Measurements from ENCODE around the gene KRT7.
A peak's percentile ranks its signal among the peaks of the same experiment; 100 is the strongest.

KRT7 gene

GRCh38 chr12:52263761-52264434 lies 30.9 kb downstream of the KRT7 start:
- TF ChIP-seq CTCF (conservative IDR thresholded peaks at IDR 0.05; ENCODE audit: low read length): no peak
- no peak for DNase-seq (ENCODE audit: low read depth)
- no peak overlapping the region for H3K4me3 ChIP-seq (ENCODE audit: low read length)

DNA sequence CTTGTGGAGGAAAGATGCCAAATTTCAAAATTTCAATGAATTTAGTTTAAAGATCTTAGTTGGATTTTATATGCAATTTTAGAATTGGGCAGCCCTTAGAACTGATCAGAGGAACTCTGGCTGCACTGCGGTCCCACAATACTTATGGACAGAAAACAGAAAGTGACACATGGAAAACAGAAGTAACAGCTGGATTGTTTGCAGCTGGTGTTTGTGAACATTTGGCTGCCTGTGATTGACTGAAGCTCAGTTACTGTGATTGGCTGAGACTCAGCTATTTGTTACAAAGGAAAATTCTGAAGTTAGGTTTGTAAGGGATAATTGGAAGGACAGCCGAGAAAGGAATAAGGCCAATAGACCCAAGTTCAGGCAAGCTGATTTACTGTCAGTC lies 31.4 kb downstream of the KRT7 start:
- no peak overlapping the region for H3K4me3 ChIP-seq (ENCODE audit: low read length)
- no peak for TF ChIP-seq CTCF (conservative IDR thresholded peaks at IDR 0.05; ENCODE audit: low read length)
- no peak for DNase-seq (ENCODE audit: low read depth)

DNA sequence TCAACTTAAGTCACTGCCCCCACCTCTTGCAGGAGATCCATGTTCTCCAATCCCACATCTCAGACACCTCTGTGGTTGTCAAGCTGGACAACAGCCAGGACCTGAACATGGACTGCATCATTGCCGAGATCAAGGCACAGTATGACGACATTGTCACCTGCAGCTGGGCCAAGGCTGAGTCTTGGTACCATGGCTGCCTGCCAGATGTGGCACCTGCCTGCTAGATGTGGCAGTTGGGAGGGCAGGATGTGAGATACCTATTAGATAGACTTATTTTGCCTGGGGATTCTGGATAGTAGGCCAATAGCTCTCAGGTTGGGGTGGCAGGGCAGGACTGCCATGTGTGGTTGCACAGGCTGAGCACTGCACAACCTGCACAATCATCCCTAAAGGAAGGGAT lies 33.5 kb downstream of the KRT7 start:
- no peak overlapping the region for H3K4me3 ChIP-seq (ENCODE audit: low read length)
- no peak for TF ChIP-seq CTCF (conservative IDR thresholded peaks at IDR 0.05; ENCODE audit: low read length)
- no peak for DNase-seq (ENCODE audit: low read depth)

- no peak for DNase-seq (ENCODE audit: low read depth)
- no peak for TF ChIP-seq CTCF (conservative IDR thresholded peaks at IDR 0.05; ENCODE audit: low read length)
- no peak overlapping the region for H3K4me3 ChIP-seq (ENCODE audit: low read length)
These were observed 34.2 kb downstream of the KRT7 start for GRCh38 chr12:52267266-52267665.

DNA sequence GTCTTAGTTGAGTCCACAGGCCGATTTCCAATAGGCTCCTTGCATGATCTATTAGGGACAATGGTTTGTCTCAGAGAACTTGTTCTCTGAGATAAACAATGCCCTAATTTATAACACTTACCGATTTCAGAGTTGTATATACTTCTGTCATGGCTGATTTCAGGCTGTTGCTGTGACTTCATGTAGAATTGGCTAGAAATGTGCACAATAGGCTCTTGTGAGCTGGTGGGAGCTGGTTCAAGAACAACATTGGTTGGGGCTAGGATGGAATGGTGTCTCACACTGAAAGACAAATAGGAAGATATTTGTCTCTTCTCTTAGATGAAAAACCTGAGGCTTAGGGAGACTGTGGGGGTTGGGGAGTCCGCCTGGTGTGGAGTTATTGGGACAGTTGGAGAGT lies 34.7 kb downstream of the KRT7 start:
- H3K4me3 ChIP-seq (ENCODE audit: low read length): no peak overlapping the region
- TF ChIP-seq CTCF (conservative IDR thresholded peaks at IDR 0.05; ENCODE audit: low read length): no peak

GRCh38 chr12:52268212-52268611 lies 35.2 kb downstream of the KRT7 start:
- no peak for TF ChIP-seq CTCF (conservative IDR thresholded peaks at IDR 0.05; ENCODE audit: low read length)
- peak; percentile 57 for DNase-seq (ENCODE audit: low read depth)
- no peak overlapping the region for H3K4me3 ChIP-seq (ENCODE audit: low read length)

More for the DNA sequence above, 34.7 kb downstream of the KRT7 start:
- DNase-seq (ENCODE audit: low read depth): no peak

DNA sequence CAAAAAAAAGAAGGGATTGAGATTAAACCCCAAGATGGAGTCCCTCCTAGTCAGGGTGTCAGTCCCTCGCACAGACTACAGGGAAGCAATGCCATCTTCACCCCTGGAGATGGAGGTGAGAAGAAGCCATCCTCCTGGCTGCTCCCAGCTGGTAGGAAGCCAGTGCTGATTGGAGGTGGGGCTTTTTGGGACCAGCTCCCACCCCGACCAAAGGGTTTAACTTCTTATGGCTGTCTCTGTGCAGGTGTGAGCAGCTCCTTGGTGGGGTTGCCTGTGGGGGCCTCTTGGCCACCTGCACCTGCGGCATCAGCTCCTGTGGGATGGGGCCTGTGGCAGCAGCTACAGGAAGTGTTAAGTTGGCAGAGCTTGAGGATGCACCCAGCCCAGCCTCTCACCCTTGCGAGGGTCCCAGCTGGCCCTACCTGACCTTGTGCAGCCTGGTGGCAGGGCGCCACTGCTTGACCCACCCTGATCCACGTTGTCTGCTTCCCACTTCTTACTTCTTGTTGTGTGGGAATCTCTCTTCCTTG lies 37.6 kb downstream of the KRT7 start:
- DNase-seq (ENCODE audit: low read depth): no peak
- no peak for TF ChIP-seq CTCF (conservative IDR thresholded peaks at IDR 0.05; ENCODE audit: low read length)

More for the DNA sequence above, 37.6 kb downstream of the KRT7 start:
- no peak overlapping the region for H3K4me3 ChIP-seq (ENCODE audit: low read length)
